ENCODE measurements around the gene FCHSD1.

DNA sequence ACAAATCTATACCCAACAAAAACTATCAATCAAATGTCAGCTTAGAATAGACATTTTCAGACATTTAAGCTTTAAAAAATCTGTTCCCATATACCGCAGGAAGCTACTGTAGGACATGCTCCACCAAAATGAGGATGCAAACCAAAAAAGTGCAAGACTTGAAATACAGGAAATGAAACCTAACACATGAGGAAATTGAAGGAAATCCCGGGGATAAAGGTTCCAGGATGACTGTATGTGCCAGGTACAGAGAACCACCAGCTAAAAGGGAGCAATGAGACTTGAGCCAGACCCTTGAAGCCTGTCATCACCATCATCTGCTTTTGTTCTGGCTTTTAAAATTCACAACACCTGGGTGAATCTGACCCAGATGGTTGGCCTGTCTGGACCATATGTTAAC is 53.8 kb downstream of the FCHSD1 start:
- no peak for TF ChIP-seq CTCF (conservative IDR thresholded peaks at IDR 0.05; ENCODE audit: low read length)
- no peak for TF ChIP-seq EZH2phosphoT487 (IDR thresholded peaks at IDR 0.05; ENCODE audit: borderline replicate concordance, low read depth, low read length)

Measured in OCI-LY7 (cell line).